ENCODE data around the gene DSP. TPM values are rescaled to one million over a fixed set of nuclear protein-coding genes. Genes with fewer than 3 reads are reported as not detected.

Gene DSP
- total and polyA plus RNA-seq, 7 donors, result 4.2 to 61.3 (median 5.0) TPM

DNA sequence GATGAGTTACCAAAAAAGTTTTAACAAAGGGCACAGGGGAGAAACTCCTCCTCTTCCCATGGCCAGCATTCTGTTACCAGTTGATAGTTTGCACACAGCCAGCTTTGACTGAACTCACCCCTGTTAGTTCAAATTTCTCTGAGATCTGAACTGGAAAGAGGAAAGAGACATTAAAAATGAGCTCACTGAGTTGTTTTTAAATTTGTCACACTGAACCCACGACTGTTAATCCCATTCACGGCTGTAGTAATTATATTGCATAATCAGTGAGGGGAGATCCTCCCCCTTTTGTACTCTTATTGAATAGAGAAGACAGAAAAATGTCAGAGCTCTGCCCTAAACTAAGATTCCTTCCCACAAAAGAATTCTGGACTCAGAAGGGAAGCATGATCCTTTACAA, 17.5 kb upstream of the DSP start:
- Histone ChIP-seq H3K9me3 (no peaks in the 10 kb centered on the region), H3K4me3 (no peak overlapping the region), H3K27me3 (peaks cover 0 to 26% (median 0%) of the 10 kb centered on the region in 3 donors), H3K4me1 (no peaks in the 10 kb centered on the region), H3K36me3 (no peaks in the 10 kb centered on the region), H3K27ac (no peak overlapping the region)
- 46 to 48% methylated on average over 2 of the region's 2 CpGs for WGBS, 2 donors
- DNase-seq, result no peak
- TF ChIP-seq EP300 (IDR thresholded peaks at IDR 0.05) (no peak), POLR2AphosphoS5 (IDR thresholded peaks at IDR 0.05) (no peak), POLR2A (IDR thresholded peaks at IDR 0.05) (no peak)
- TF ChIP-seq, protein P1, sequence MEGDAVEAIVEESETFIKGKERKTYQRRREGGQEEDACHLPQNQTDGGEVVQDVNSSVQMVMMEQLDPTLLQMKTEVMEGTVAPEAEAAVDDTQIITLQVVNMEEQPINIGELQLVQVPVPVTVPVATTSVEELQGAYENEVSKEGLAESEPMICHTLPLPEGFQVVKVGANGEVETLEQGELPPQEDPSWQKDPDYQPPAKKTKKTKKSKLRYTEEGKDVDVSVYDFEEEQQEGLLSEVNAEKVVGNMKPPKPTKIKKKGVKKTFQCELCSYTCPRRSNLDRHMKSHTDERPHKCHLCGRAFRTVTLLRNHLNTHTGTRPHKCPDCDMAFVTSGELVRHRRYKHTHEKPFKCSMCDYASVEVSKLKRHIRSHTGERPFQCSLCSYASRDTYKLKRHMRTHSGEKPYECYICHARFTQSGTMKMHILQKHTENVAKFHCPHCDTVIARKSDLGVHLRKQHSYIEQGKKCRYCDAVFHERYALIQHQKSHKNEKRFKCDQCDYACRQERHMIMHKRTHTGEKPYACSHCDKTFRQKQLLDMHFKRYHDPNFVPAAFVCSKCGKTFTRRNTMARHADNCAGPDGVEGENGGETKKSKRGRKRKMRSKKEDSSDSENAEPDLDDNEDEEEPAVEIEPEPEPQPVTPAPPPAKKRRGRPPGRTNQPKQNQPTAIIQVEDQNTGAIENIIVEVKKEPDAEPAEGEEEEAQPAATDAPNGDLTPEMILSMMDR (IDR thresholded peaks at IDR 0.05), result no peak
- intact Hi-C loops (cut with DNase I), result no loop called here

DNA sequence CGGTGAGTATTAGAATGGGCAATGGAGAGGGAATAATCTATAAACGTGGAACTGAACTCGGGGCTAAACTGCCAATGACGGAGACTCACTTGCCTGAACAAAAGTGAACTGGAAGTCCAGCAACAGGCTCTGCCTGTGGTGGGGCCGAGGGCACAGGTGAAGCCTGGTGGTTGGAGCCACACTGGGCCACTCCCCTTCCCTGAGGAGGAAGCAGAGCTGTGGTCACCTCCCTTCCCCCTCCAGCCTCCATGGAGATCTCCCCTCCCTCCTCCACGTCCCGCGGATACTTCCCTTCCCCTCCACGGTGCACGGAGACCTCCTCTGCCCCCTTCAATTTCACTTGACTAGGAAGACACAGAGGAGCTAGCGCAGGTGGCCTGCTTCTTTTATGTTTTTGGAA, 14.7 kb upstream of the DSP start:
- TF ChIP-seq POLR2A (IDR thresholded peaks at IDR 0.05) (no peak), POLR2AphosphoS5 (IDR thresholded peaks at IDR 0.05) (no peak), EP300 (IDR thresholded peaks at IDR 0.05) (no peak)
- TF ChIP-seq, protein P1 (IDR thresholded peaks at IDR 0.05), result no peak
- H3K27ac ChIP-seq, result no peak overlapping the region
- no peaks in the 10 kb centered on the region for H3K9me3 ChIP-seq
- peaks cover 0 to 26% (median 0%) of the 10 kb centered on the region in 3 donors for H3K27me3 ChIP-seq
- no peaks in the 10 kb centered on the region for H3K36me3 ChIP-seq
- DNase-seq, result no peak
- WGBS, 2 donors, result 53 to 81% methylated on average over 11 of the region's 11 CpGs
- H3K4me3 ChIP-seq, result no peak overlapping the region
- no peaks in the 10 kb centered on the region for H3K4me1 ChIP-seq
- intact Hi-C loops (cut with DNase I), result no loop called here

DNA sequence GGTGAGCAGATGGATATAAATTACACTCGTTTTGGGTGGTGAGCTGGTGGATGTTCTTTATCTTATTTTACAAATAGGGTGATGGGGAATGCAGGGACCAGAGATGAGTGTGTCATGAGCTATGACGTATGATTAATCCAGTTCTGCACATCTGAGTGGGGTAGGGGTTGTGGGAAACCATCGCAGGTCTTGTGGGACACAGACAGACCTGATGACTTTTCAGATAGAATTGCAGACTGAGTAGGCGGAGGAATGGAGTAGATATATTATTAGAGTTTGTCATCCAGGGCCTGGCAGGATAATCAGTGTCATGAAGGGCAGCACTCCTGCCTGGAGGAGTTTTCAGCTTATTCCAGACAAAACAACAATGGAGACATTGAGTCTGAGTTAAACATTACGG, 12.9 kb upstream of the DSP start:
- Histone ChIP-seq H3K4me3 (no peak overlapping the region), H3K27ac (no peak overlapping the region), H3K27me3 (peaks cover 0 to 38% (median 0%) of the 10 kb centered on the region in 3 donors), H3K36me3 (no peaks in the 10 kb centered on the region), H3K9me3 (no peaks in the 10 kb centered on the region), H3K4me1 (no peaks in the 10 kb centered on the region)
- no peak for DNase-seq
- WGBS, 2 donors, result 89 to 91% methylated on average over 5 of the region's 5 CpGs
- no peak for TF ChIP-seq POLR2AphosphoS5 (IDR thresholded peaks at IDR 0.05)
- TF ChIP-seq POLR2A (IDR thresholded peaks at IDR 0.05), result no peak
- TF ChIP-seq, protein P1 (IDR thresholded peaks at IDR 0.05), result no peak
- no peak for TF ChIP-seq EP300 (IDR thresholded peaks at IDR 0.05)
- intact Hi-C loops (cut with DNase I), result no loop called here

DNA sequence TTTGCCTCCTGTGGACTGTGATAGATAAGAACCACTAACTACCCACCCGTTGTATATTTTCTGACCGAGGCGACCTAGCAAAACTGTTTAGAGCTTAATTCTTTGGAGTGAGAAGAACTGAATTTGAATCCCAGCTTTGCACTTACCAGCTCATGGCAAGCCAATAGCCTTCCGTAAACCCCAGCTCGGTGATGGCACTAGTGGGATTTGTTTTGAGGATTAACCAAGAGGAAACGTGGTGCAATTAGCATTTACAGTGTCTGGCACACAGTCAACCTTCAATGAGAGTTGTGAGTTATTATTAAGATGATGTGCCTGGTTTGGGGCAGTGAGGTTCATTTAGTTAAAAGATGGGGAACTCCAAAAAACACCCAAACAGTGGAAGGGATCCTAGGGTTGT, 12.3 kb upstream of the DSP start:
- H3K27me3 ChIP-seq, result peaks cover 0 to 34% (median 0%) of the 10 kb centered on the region in 3 donors
- no peak overlapping the region for H3K4me3 ChIP-seq
- no peak overlapping the region for H3K27ac ChIP-seq
- WGBS, 2 donors, result 71 to 77% methylated on average over 6 of the region's 6 CpGs
- DNase-seq, result no peak
- TF ChIP-seq, protein P1 (IDR thresholded peaks at IDR 0.05), result no peak
- H3K4me1 ChIP-seq, result no peaks in the 10 kb centered on the region
- no peaks in the 10 kb centered on the region for H3K36me3 ChIP-seq
- no peaks in the 10 kb centered on the region for H3K9me3 ChIP-seq
- intact Hi-C loops (cut with DNase I), result no loop called here

DNA sequence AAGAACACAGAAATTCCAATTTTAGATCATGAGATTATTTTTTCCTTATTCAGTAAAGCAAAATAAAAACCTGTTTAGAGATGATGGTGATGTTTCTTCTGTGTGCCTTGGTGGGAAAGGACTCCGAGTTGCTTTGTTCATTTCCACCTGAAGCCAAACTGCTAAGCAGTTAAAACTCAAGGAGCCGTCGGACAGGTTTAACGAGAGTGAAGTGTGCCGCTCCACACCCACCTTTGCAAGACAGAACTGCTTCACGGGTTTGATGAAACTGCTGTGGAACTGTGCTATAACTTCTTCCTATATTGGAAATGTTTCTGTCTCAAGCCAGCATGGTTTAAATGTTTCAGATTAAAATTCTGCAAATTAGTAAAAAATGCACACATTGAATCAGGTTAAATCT, 9.2 kb upstream of the DSP start:
- Histone ChIP-seq H3K9me3 (no peaks in the 10 kb centered on the region), H3K36me3 (no peaks in the 10 kb centered on the region), H3K4me1 (no peaks in the 10 kb centered on the region), H3K27me3 (peaks cover 0 to 39% (median 6%) of the 10 kb centered on the region in 3 donors), H3K27ac (no peak overlapping the region), H3K4me3 (no peak overlapping the region)
- 16 to 52% methylated on average over 6 of the region's 6 CpGs for WGBS, 2 donors
- DNase-seq, result no peak
- intact Hi-C loops (cut with DNase I), result no loop called here
- no peak for TF ChIP-seq POLR2AphosphoS5 (IDR thresholded peaks at IDR 0.05)
- no peak for TF ChIP-seq POLR2A (IDR thresholded peaks at IDR 0.05)
- TF ChIP-seq EP300 (IDR thresholded peaks at IDR 0.05), result no peak

Measured in sigmoid colon (tissue), 7 donors.